Activated naive CD8-positive, alpha-beta T cell treated with anti-CD3 and anti-CD28 coated beads, Interleukin-2, amount 10 ng/mL, durations not matched to agents 7 days and 5 days (primary cell): ENCODE results near the gene POFUT2. TPM values are rescaled to one million over a fixed set of nuclear protein-coding genes. Genes with fewer than 3 reads are reported as not detected.

ENCODE experiments used
- ATAC-seq: fragments of 150-1000 bp; cut with Tn5 transposase; one replicate; pipeline ENCODE4 v1.10.0; 2021; ENCODE audit warnings: low read depth, moderate library complexity
- POLR2A ChIA-PET: fragments of 350-600 bp; sonication (Branson Sonifier 250); formaldehyde crosslinking; loops from one replicate; lab custom pipeline; 2021; ENCODE audit warnings: antibody characterized with exemption; lab: Charles Lee
- DNase-seq: peaks from one replicate; pipeline ENCODE4 v3.0.0; 2021
- H3K27ac Mint-ChIP-seq: one replicate; pipeline ENCODE4 v1.8.0; 2022; ENCODE audit warnings: mild to moderate bottlenecking, mixed read lengths
- H3K27me3 Mint-ChIP-seq: one replicate; pipeline ENCODE4 v1.8.0; 2022; ENCODE audit warnings: mild to moderate bottlenecking, moderate library complexity, mixed read lengths
- H3K36me3 Mint-ChIP-seq: one replicate; pipeline ENCODE4 v1.8.0; 2021; ENCODE audit warnings: mild to moderate bottlenecking, mixed read lengths
- H3K4me1 Mint-ChIP-seq: one replicate; pipeline ENCODE4 v1.8.0; 2021; ENCODE audit warnings: mixed read lengths
- H3K4me3 Mint-ChIP-seq: one replicate; pipeline ENCODE4 v1.8.0; 2022; ENCODE audit warnings: mild to moderate bottlenecking, moderate library complexity, mixed read lengths
- H3K9me3 Mint-ChIP-seq: one replicate; pipeline ENCODE4 v1.8.0; 2021; ENCODE audit warnings: mixed read lengths
- total RNA-seq, 2 experiments: library from RNA; stranded (reverse); gene quantifications; one replicate each; pipeline ENCODE4 v1.2.3, GENCODE V29; 2021

The POFUT2 gene
- total RNA-seq, 2 experiments from 2014 or later, result 26.0 to 27.0 TPM

DNA sequence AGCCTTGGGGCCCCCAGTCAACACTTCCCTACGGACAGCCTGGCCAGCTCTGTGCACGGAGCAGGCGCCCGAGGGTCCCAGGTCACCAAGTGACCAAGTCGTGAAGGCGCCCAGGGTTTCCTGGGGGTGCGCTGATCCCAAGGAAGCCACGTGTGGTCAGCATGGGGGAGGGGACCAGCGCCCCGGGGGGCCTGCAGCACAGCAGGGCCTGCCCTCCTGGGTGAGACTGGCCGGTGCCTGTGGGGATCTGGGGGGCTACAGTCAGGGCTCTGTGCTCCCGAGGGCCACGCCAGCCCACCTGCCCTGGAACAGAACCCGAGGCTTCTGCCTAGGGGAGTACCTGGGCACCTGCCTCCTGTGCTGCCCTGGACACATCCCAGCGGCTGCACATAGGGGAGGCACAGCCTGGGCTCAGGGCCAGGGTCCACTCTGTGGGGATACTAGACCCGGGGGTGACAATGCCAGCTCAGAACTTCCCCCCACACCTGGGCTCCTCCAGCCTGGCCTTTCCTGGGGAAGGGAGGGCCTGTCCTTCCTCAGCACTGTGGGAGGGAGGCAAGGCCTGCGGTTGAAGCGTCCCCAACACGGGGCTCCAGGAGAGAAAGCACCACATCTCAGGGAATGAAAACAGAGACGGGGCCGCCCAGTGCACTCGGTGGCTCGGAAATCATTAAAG is 6.2 kb upstream of the POFUT2 start:
- Mint-ChIP-seq H3K27ac (no peak overlapping the region), H3K27me3 (peaks cover 2% of the 10 kb centered on the region), H3K4me1 (peaks cover 11% of the 10 kb centered on the region), H3K9me3 (no peaks in the 10 kb centered on the region), H3K4me3 (no peak overlapping the region), H3K36me3 (no peaks in the 10 kb centered on the region)
- DNase-seq (peak; percentile 23), ATAC-seq (no peak)
- POLR2A ChIA-PET, result no interaction called here

DNA sequence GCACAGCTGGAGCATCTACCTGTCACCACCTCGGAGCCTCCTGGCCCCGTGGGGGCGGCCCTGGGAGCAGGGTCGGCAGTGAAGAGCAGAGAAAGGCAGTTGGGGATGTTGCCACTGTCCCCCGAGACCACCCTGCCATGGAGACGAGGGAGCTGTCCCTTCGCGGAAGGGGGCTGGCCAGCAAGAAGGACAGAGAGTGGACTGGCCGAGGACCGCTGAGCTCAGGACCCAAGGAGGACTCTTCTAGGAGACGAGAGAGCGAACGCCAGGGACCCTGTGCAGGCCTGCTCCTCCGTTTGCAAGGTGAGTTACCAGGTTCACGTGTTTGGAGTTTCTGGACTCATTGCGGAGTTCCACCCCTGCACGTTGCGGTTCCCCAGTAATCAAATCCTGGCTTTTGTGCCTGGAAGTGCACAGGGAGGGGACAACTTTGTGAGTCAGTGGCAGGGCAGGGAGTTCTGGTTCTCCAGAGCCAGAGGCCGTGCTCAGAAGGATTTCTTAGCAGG is 5.6 kb upstream of the POFUT2 start:
- peak; percentile 26 for DNase-seq
- H3K4me1 Mint-ChIP-seq, result peaks cover 11% of the 10 kb centered on the region
- no peak for ATAC-seq
- H3K9me3 Mint-ChIP-seq, result no peaks in the 10 kb centered on the region
- peaks cover 2% of the 10 kb centered on the region for H3K27me3 Mint-ChIP-seq
- no peak overlapping the region for H3K27ac Mint-ChIP-seq
- POLR2A ChIA-PET, result interaction anchor here (1.0 to 1.1 kb wide), 2 partner anchors 16 to 147 kb away, joined by 3 read pairs; no protein-coding TSS in a partner anchor
- no peaks in the 10 kb centered on the region for H3K36me3 Mint-ChIP-seq
- no peak overlapping the region for H3K4me3 Mint-ChIP-seq

GRCh38 chr21:45292399-45293219 is 4.9 kb upstream of the POFUT2 start:
- peak overlapping the region; percentile 52 for H3K4me3 Mint-ChIP-seq
- DNase-seq (peak; percentile 83), ATAC-seq (peak; percentile 68)
- no peaks in the 10 kb centered on the region for H3K9me3 Mint-ChIP-seq
- H3K27me3 Mint-ChIP-seq, result peaks cover 2% of the 10 kb centered on the region
- POLR2A ChIA-PET, result interaction anchor here (0.8 to 1.1 kb wide), 3 partner anchors 17 to 152 kb away, joined by 3 read pairs; no protein-coding TSS in a partner anchor
- peak overlapping the region; percentile 70 for H3K27ac Mint-ChIP-seq
- H3K36me3 Mint-ChIP-seq, result no peaks in the 10 kb centered on the region
- H3K4me1 Mint-ChIP-seq, result peaks cover 13% of the 10 kb centered on the region

DNA sequence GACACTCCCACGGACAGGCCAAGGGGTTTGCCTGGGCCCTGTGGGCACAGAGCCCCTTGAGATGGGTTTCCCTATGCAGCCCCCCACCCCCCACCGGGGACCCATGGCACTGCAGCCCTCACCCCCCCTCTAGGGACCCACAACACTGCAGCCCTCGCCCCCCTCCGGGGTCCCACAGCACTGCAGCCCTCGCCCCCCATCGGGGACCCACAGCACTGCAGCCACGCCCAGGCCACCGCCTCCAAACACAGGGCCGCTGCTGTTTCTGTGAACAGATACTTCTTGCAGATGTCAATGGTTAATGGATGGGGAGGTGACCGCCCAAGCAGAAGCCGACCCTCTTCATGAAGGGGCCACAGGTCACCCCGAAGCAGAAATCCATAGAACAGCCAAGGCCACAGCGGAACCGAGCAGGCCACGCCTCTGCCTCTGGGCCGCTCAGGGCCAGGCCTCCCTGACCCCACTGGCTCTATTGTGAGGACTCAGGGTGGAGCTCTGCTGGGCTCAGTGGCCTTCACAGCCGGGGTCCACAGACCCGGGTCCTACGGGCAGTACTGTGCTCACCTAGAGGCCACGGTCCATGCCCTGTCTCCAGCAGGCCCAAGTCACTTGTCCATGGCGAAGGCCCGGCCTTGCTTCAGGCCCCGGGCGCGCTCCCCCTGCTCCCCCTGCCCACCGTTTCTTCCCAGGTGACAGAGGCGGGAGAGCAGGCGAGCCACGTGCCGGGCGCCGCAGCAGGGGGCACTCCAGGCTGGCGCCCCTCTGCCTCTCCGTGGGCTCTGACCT is 4.1 kb upstream of the POFUT2 start:
- no peaks in the 10 kb centered on the region for H3K9me3 Mint-ChIP-seq
- no peak overlapping the region for H3K4me3 Mint-ChIP-seq
- ATAC-seq (no peak), DNase-seq (no peak)
- no peaks in the 10 kb centered on the region for H3K36me3 Mint-ChIP-seq
- peaks cover 2% of the 10 kb centered on the region for H3K27me3 Mint-ChIP-seq
- no peak overlapping the region for H3K27ac Mint-ChIP-seq
- POLR2A ChIA-PET, result interaction anchor here (0.8 to 1.1 kb wide), 2 partner anchors 18 to 151 kb away, joined by 3 read pairs; no protein-coding TSS in a partner anchor
- H3K4me1 Mint-ChIP-seq, result peaks cover 13% of the 10 kb centered on the region

DNA sequence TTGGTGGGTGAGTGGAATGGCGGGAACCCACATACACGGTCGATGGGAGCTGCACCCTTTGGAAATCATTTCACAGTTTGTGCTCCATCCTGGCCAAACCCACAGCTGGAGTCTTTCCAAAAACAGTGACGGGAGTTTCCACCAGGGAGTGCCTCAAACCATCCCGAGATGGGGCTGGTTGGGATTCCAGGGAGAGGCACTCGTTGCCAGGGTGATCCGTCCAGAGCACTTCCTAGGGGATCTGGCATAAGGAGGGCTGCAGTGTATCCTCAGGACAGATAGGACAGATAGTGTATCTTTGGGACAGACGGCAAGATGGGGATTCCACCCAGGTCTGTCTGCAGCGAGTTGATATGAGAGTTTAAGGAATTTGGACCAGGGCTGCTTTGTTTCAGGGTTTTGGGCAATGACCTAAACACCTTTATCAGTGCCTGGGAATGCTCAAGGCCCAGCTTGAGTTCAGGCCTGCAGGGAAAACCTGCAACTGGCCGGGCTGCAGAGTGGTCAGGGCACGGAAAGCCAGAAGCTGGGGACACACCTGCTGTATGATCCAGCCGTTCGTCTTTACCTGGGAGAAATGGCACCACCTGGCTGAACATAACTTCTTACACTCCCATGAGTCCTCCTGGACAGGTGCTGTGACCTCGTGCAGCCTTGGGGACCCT is 3.4 kb upstream of the POFUT2 start:
- no peaks in the 10 kb centered on the region for H3K27me3 Mint-ChIP-seq
- H3K36me3 Mint-ChIP-seq, result no peaks in the 10 kb centered on the region
- POLR2A ChIA-PET, result interaction anchor here (1.6 kb wide), 1 partner anchor 139 kb away, joined by 3 read pairs; no protein-coding TSS in a partner anchor
- H3K4me3 Mint-ChIP-seq, result no peak overlapping the region
- no peak for ATAC-seq
- peaks cover 13% of the 10 kb centered on the region for H3K4me1 Mint-ChIP-seq
- no peak for DNase-seq
- no peak overlapping the region for H3K27ac Mint-ChIP-seq
- no peaks in the 10 kb centered on the region for H3K9me3 Mint-ChIP-seq

DNA sequence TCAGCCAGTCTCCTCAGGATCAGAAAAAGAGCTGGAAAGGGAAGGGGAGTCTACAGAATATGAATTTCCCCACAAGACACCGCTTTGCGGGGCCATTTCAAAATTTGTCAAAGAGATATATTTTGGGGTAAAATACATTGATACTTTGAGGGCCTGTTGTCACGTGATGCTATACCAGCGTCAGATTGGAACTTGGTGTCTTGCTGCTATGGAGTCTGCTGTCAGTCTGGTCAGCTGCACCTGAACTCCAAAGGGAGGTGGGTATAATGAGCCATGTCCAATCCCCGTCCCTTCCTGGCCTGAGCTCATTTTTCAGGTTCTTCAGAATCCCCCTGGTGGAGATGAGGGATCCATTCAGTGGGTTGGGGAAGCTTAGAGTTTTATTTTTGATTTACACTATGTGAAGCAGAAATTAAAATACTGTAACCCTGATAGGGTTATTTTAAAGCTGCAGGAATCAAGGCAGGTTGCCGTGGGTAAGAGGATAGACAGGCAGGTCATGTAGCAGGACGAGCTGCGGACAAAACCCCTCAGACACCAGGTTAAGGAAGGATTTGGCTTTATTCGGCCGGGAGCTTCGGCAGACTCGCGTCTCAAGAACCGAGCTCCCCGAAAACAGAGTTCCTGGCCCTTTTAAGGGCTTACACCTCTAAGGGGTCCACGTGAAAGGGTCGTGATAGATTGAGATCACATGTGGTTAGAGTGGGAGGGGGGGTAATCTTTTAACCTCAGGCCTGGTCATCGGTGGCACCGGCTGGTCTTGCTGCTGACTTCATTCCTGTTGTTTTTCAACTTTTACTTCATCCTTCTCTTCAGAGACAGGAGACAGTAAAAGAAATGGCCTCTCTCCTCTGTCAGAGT is 2.2 kb upstream of the POFUT2 start:
- Mint-ChIP-seq H3K27me3 (no peaks in the 10 kb centered on the region), H3K4me3 (no peak overlapping the region), H3K36me3 (peaks cover 3% of the 10 kb centered on the region), H3K4me1 (peaks cover 16% of the 10 kb centered on the region), H3K9me3 (no peaks in the 10 kb centered on the region), H3K27ac (no peak overlapping the region)
- POLR2A ChIA-PET, result interaction anchor here (0.6 to 1.6 kb wide), 2 partner anchors 8 to 137 kb away, joined by 3 to 4 read pairs; no protein-coding TSS in a partner anchor
- ATAC-seq, result no peak
- no peak for DNase-seq

DNA sequence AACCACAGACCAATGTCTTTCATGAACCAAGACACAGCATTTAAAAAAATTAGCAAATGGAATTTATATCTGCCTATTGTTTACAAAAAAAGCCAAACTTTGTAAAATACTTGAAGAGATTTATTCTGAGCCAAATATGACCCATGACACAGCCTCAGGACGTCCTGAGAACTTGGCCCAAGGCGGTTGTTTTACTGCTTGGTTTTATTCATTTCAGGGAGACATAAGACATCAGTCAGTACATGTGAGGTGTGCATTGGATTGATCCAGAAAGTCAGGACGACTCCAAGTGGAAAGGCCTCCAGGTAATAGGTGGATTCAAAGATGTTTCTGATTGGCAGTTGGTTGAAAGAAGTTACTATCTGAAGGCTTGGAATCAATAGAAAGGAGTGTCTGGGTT is 1.4 kb upstream of the POFUT2 start:
- H3K9me3 Mint-ChIP-seq, result no peaks in the 10 kb centered on the region
- H3K36me3 Mint-ChIP-seq, result peaks cover 3% of the 10 kb centered on the region
- H3K27me3 Mint-ChIP-seq, result no peaks in the 10 kb centered on the region
- DNase-seq (no peak), ATAC-seq (no peak)
- H3K27ac Mint-ChIP-seq, result no peak overlapping the region
- peaks cover 16% of the 10 kb centered on the region for H3K4me1 Mint-ChIP-seq
- POLR2A ChIA-PET, result no interaction called here
- H3K4me3 Mint-ChIP-seq, result peak overlapping the region; percentile 29

- H3K36me3 Mint-ChIP-seq, result peaks cover 3% of the 10 kb centered on the region
- POLR2A ChIA-PET, result interaction anchor here (1.0 to 1.5 kb wide), 4 partner anchors 13 to 148 kb away, joined by 4 to 10 read pairs (median 4); no protein-coding TSS in a partner anchor
- DNase-seq, result no peak
- no peaks in the 10 kb centered on the region for H3K9me3 Mint-ChIP-seq
- H3K4me1 Mint-ChIP-seq, result peaks cover 16% of the 10 kb centered on the region
- H3K4me3 Mint-ChIP-seq, result peak overlapping the region; percentile 29
- ATAC-seq, result no peak
- no peak overlapping the region for H3K27ac Mint-ChIP-seq
- H3K27me3 Mint-ChIP-seq, result no peaks in the 10 kb centered on the region
These were observed 746 bp upstream of the POFUT2 start for GRCh38 chr21:45288441-45288841.

GRCh38 chr21:45286671-45287437 is 841 bp downstream of the POFUT2 start:
- H3K9me3 Mint-ChIP-seq, result no peaks in the 10 kb centered on the region
- POLR2A ChIA-PET, result interaction anchor here (1.0 to 1.1 kb wide), 3 partner anchors 17 to 135 kb away, joined by 4 to 10 read pairs (median 4); no protein-coding TSS in a partner anchor
- H3K36me3 Mint-ChIP-seq, result peaks cover 3% of the 10 kb centered on the region
- ATAC-seq (no peak), DNase-seq (peak; percentile 35)
- peaks cover 8% of the 10 kb centered on the region for H3K4me1 Mint-ChIP-seq
- H3K27ac Mint-ChIP-seq, result no peak overlapping the region
- H3K27me3 Mint-ChIP-seq, result no peaks in the 10 kb centered on the region
- peak overlapping the region; percentile 87 for H3K4me3 Mint-ChIP-seq

GRCh38 chr21:45285266-45285931 is 2.3 kb downstream of the POFUT2 start:
- peaks cover 3% of the 10 kb centered on the region for H3K36me3 Mint-ChIP-seq
- no peaks in the 10 kb centered on the region for H3K27me3 Mint-ChIP-seq
- H3K4me1 Mint-ChIP-seq, result peaks cover 8% of the 10 kb centered on the region
- no peak for DNase-seq
- POLR2A ChIA-PET, result no interaction called here
- H3K4me3 Mint-ChIP-seq, result no peak overlapping the region
- no peaks in the 10 kb centered on the region for H3K9me3 Mint-ChIP-seq
- no peak for ATAC-seq
- H3K27ac Mint-ChIP-seq, result no peak overlapping the region

DNA sequence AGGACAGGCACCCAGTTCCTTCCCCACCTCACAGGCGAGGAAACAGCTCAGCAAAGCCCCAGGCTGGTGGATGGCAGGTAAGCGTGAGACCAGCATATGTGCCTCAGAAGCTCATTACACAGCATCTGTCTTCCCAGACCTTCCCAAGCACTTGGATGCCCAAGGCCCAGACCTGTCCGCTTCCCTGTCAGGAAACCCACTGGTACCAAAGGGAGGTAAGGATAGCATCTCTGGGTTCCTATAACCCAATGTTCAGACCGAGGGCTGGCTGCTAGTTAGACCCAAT is 3.3 kb downstream of the POFUT2 start:
- H3K9me3 Mint-ChIP-seq, result no peaks in the 10 kb centered on the region
- H3K27ac Mint-ChIP-seq, result no peak overlapping the region
- H3K4me3 Mint-ChIP-seq, result no peak overlapping the region
- ATAC-seq (no peak), DNase-seq (no peak)
- no peaks in the 10 kb centered on the region for H3K27me3 Mint-ChIP-seq
- POLR2A ChIA-PET, result no interaction called here
- H3K36me3 Mint-ChIP-seq, result peaks cover 3% of the 10 kb centered on the region
- peaks cover 8% of the 10 kb centered on the region for H3K4me1 Mint-ChIP-seq
